GM23248 (cell line): ENCODE results near the gene FGFR4.

Experiments
- EZH2 ChIP-seq: fragments of 200-600 bp; sonication (generic); IDR thresholded peaks from 2 replicates; pipeline ENCODE4 v1.6.1; 2018; ENCODE audit warnings: antibody characterized with exemption, mild to moderate bottlenecking; ENCODE audit not compliant: insufficient read depth, poor library complexity, severe bottlenecking
- EZH2phosphoT487 ChIP-seq: fragments of 200-600 bp; sonication (generic); IDR thresholded peaks from 2 replicates; pipeline ENCODE4 v1.6.1; 2018; ENCODE audit warnings: antibody characterized with exemption, moderate library complexity, mild to moderate bottlenecking, low read depth; ENCODE audit not compliant: insufficient read depth

- no peak for TF ChIP-seq EZH2
- TF ChIP-seq EZH2phosphoT487 = no peak
These were observed 37.2 kb downstream of the FGFR4 start for GRCh38 chr5:177123789-177124485.
